Activated naive CD4-positive, alpha-beta T cell treated with anti-CD3 and anti-CD28 coated beads for 36 hours (primary cell): ENCODE results near the gene TM4SF18. TPM values are rescaled to one million over a fixed set of nuclear protein-coding genes. Genes with fewer than 3 reads are reported as not detected.

Source experiments
- CTCF ChIA-PET: fragments of 350-600 bp; sonication (Branson Sonifier 250); formaldehyde crosslinking; loops from one replicate; lab custom pipeline; 2021; ENCODE audit warnings: antibody characterized with exemption; lab: Charles Lee
- DNase-seq: peaks from one replicate; pipeline ENCODE4 v3.0.0-alpha.2; 2020
- H3K27ac Mint-ChIP-seq: one replicate; pipeline ENCODE4 v1.8.0; 2021; ENCODE audit warnings: mild to moderate bottlenecking, mixed read lengths
- H3K27me3 Mint-ChIP-seq: one replicate; pipeline ENCODE4 v1.8.0; 2021; ENCODE audit warnings: low read depth, mixed read lengths
- H3K36me3 Mint-ChIP-seq: one replicate; pipeline ENCODE4 v1.8.0; 2021; ENCODE audit warnings: low read depth, mixed read lengths
- H3K4me1 Mint-ChIP-seq: one replicate; pipeline ENCODE4 v1.8.0; 2021; ENCODE audit warnings: low read depth, mixed read lengths
- H3K4me3 Mint-ChIP-seq: one replicate; pipeline ENCODE4 v1.8.0; 2021; ENCODE audit warnings: mild to moderate bottlenecking, moderate library complexity, mixed read lengths
- H3K9me3 Mint-ChIP-seq: one replicate; pipeline ENCODE4 v1.8.0; 2021; ENCODE audit warnings: mixed read lengths
- intact Hi-C: fragments of 100-400 bp; cut with micrococcal nuclease; formaldehyde crosslinking; loops from one replicate; pipeline ENCODE4 v1.15.1; 2023
- total RNA-seq, 2 experiments: library from RNA; stranded (reverse); gene quantifications; one replicate each; pipeline ENCODE4 v1.2.3, GENCODE V29; 2021

The TM4SF18 gene
- total RNA-seq, 2 experiments from 2014 or later: not detected

GRCh38 chr3:149332227-149332765 lies 1.1 kb downstream of the TM4SF18 start:
- Mint-ChIP-seq H3K4me3 (no peak overlapping the region), H3K9me3 (no peaks in the 10 kb centered on the region), H3K27ac (no peak overlapping the region), H3K4me1 (no peaks in the 10 kb centered on the region), H3K36me3 (no peaks in the 10 kb centered on the region), H3K27me3 (peaks cover 10% of the 10 kb centered on the region)
- intact Hi-C loops: no loop called here
- CTCF ChIA-PET: no interaction called here
- no peak for DNase-seq

DNA sequence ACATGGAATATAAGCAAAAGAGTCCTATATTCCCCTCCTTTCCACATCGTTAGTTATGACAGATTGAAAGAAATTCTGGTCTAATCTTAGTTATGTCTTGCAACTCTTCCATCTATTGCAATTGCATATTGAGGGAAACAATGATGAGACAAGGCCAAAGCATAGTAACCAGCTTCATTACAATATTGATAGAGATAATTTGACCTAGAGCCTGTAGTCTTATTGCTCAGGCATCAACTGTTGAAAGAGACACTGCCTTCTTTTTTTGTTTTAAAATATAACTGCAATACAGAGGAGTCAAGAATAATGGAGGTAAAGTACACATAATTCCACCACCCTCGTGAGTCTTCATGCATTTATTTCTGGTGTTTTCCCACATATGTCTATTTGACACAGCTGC lies 2.0 kb downstream of the TM4SF18 start:
- intact Hi-C loops: no loop called here
- Mint-ChIP-seq H3K9me3 (no peaks in the 10 kb centered on the region), H3K27me3 (peaks cover 10% of the 10 kb centered on the region), H3K36me3 (no peaks in the 10 kb centered on the region), H3K27ac (no peak overlapping the region), H3K4me3 (no peak overlapping the region), H3K4me1 (no peaks in the 10 kb centered on the region)
- no peak for DNase-seq
- CTCF ChIA-PET: no interaction called here

GRCh38 chr3:149330609-149331331 lies 2.7 kb downstream of the TM4SF18 start:
- intact Hi-C loops: no loop called here
- Mint-ChIP-seq H3K4me3 (no peak overlapping the region), H3K27ac (no peak overlapping the region), H3K9me3 (no peaks in the 10 kb centered on the region), H3K4me1 (no peaks in the 10 kb centered on the region), H3K36me3 (no peaks in the 10 kb centered on the region), H3K27me3 (peaks cover 10% of the 10 kb centered on the region)
- CTCF ChIA-PET: interaction anchor here (0.6 kb wide), 1 partner anchor 176 kb away, joined by 4 read pairs; no protein-coding TSS in a partner anchor
- no peak for DNase-seq

DNA sequence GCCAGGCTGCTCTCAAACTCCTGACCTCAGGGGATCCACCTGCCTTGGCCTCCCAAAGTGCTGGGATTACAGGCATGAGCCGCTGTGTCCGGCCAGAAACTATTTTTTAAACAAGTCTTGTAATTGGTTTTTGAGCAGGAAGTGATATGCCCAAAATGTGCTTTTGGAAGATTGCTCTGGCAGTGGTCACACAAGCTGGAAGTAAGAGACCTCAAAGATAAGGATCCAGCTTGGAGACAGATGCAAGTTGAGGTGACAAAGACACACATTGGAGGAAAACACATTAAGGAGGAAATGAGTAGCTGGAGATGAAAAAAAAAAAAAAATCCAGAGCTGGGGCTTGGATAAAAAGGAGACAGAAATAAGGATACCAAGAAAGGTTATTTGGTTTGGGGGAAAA lies 6.3 kb downstream of the TM4SF18 start:
- DNase-seq: no peak
- Mint-ChIP-seq H3K4me3 (no peak overlapping the region), H3K27me3 (peaks cover 12% of the 10 kb centered on the region), H3K36me3 (no peaks in the 10 kb centered on the region), H3K4me1 (no peaks in the 10 kb centered on the region), H3K9me3 (no peaks in the 10 kb centered on the region), H3K27ac (no peak overlapping the region)
- intact Hi-C loops: no loop called here
- CTCF ChIA-PET: no interaction called here

GRCh38 chr3:149325581-149325980 lies 7.9 kb downstream of the TM4SF18 start:
- intact Hi-C loops: no loop called here
- H3K27me3 Mint-ChIP-seq: peaks cover 6% of the 10 kb centered on the region
- no peak overlapping the region for H3K4me3 Mint-ChIP-seq
- CTCF ChIA-PET: interaction anchor here (1.7 kb wide), 1 partner anchor 10 kb away, joined by 5 read pairs; no protein-coding TSS in a partner anchor
- no peak for DNase-seq
- no peaks in the 10 kb centered on the region for H3K4me1 Mint-ChIP-seq
- H3K9me3 Mint-ChIP-seq: no peaks in the 10 kb centered on the region
- H3K27ac Mint-ChIP-seq: no peak overlapping the region
- H3K36me3 Mint-ChIP-seq: no peaks in the 10 kb centered on the region

DNA sequence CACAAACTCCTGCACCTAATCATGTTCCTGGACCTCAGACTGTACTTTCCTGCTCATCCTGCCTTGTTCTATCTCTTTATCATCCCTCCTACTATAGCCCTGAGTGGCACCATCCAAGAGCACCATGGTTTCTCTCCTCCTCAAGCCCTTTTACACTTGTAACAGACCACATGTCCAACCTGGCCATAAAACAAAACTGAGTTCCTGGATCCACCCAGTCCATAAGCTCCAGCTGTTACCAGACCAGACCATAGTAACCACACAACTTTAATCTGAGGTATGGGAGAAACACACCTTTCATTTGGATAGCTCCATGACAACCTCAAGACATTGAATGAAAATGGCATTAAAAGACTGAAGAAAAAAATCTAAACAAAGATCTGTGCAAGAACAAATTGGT lies 9.1 kb downstream of the TM4SF18 start:
- CTCF ChIA-PET: interaction anchor here (1.7 kb wide), 1 partner anchor 9 kb away, joined by 5 read pairs; no protein-coding TSS in a partner anchor
- H3K9me3 Mint-ChIP-seq: no peaks in the 10 kb centered on the region

DNA sequence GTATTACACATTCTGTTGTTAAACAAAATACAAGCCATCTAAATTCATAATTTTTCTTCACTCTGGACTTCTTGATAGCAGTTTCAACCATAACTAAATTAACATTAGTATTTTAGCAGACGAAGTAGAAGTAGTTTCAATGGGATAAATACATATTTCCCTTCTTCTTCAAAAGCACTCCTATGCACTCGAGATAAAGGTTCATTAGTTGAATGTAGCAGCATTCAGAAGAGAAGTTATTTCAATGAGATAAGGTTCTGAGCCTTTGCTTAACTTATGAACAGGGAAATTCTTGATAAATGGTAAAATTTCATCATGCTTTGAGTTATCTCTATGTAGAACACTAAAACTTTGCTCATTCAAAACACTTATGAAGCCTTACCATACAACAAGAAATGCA lies 11.8 kb downstream of the TM4SF18 start:
- H3K4me3 Mint-ChIP-seq: no peak overlapping the region
- intact Hi-C loops: no loop called here
- H3K27me3 Mint-ChIP-seq: peaks cover 9% of the 10 kb centered on the region
- no peaks in the 10 kb centered on the region for H3K36me3 Mint-ChIP-seq
- H3K9me3 Mint-ChIP-seq: no peaks in the 10 kb centered on the region
- no peak for DNase-seq
- no peak overlapping the region for H3K27ac Mint-ChIP-seq
- no peaks in the 10 kb centered on the region for H3K4me1 Mint-ChIP-seq
- CTCF ChIA-PET: no interaction called here

More for the DNA sequence above, 9.1 kb downstream of the TM4SF18 start:
- no peaks in the 10 kb centered on the region for H3K4me1 Mint-ChIP-seq
- no peaks in the 10 kb centered on the region for H3K36me3 Mint-ChIP-seq
- H3K27ac Mint-ChIP-seq: no peak overlapping the region
- peaks cover 6% of the 10 kb centered on the region for H3K27me3 Mint-ChIP-seq
- H3K4me3 Mint-ChIP-seq: no peak overlapping the region
- intact Hi-C loops: no loop called here
- no peak for DNase-seq

DNA sequence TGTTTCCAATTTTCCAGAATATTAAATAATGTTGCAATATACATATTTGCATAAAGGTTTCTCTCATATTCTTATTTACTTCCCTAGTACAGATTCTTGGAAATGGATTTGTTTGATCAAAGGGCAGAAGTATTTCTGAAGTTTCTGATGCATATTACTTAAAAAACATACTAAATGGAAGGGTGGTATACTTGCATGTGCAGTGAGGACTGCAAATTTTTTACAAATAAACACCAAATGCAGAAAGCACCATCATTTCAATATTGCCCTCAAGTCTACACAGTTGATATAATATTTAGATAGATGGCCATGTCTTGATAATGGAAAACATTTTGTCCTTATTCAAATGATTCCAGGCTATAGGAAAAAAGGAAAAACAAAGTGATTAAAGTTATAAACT lies 12.3 kb downstream of the TM4SF18 start:
- H3K4me1 Mint-ChIP-seq: no peaks in the 10 kb centered on the region
- H3K27ac Mint-ChIP-seq: no peak overlapping the region
- H3K4me3 Mint-ChIP-seq: no peak overlapping the region
- intact Hi-C loops: no loop called here
- H3K27me3 Mint-ChIP-seq: peaks cover 9% of the 10 kb centered on the region
- CTCF ChIA-PET: no interaction called here
- DNase-seq: no peak
- H3K9me3 Mint-ChIP-seq: no peaks in the 10 kb centered on the region
- H3K36me3 Mint-ChIP-seq: no peaks in the 10 kb centered on the region

DNA sequence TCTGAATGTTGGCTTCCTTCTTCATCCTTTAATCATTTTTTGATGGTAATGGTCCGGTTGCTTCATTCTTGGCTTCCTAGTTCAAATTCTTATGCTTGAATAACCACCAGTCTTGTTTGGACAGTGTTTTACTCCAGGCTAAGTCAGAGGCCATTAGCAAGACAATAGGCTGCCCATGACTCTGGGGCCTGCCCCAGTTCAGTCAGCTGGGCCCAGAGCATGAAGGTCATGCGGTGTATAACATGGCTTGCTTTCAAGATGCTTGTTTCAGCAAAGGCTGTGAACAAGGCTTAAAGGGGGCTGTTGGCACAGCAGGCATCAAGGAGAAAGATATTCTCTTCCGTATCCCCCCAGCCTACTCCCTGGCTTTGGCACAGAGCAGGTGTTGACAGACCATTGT lies 13.7 kb downstream of the TM4SF18 start:
- intact Hi-C loops: no loop called here
- Mint-ChIP-seq H3K27me3 (peaks cover 12% of the 10 kb centered on the region), H3K27ac (no peak overlapping the region), H3K36me3 (no peaks in the 10 kb centered on the region), H3K9me3 (no peaks in the 10 kb centered on the region), H3K4me3 (no peak overlapping the region), H3K4me1 (no peaks in the 10 kb centered on the region)
- no peak for DNase-seq
- CTCF ChIA-PET: interaction anchor here (1.1 kb wide), 1 partner anchor 45 kb away, joined by 3 read pairs; no protein-coding TSS in a partner anchor

DNA sequence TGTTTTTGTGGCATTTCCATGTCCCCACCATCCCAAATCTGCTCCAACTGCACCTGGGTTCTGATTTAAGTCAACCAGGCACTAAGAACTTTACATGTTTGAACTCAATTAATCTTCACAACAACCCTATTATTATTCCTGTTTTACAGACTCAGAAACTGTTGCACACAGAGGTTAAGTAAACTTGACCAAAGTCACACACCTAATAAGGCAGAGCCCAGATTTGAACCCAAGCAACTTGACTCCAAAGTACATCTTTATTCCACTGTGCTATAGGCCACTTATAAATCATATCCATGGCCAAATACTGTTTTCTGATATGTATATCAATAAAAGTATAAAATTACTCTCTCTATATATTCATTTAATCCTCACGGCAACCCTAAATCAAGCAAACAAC lies 16.4 kb downstream of the TM4SF18 start:
- CTCF ChIA-PET: no interaction called here
- no peaks in the 10 kb centered on the region for H3K4me1 Mint-ChIP-seq
- peaks cover 18% of the 10 kb centered on the region for H3K27me3 Mint-ChIP-seq
- H3K9me3 Mint-ChIP-seq: no peaks in the 10 kb centered on the region
- H3K27ac Mint-ChIP-seq: no peak overlapping the region
- intact Hi-C loops: no loop called here
- no peak for DNase-seq
- H3K36me3 Mint-ChIP-seq: no peaks in the 10 kb centered on the region
- H3K4me3 Mint-ChIP-seq: no peak overlapping the region

GRCh38 chr3:149316437-149316836 lies 17.0 kb downstream of the TM4SF18 start:
- no peaks in the 10 kb centered on the region for H3K4me1 Mint-ChIP-seq
- intact Hi-C loops: no loop called here
- CTCF ChIA-PET: interaction anchor here (0.6 to 1.7 kb wide), 3 partner anchors 8 to 250 kb away, joined by 3 to 5 read pairs (median 3); no protein-coding TSS in a partner anchor
- no peak overlapping the region for H3K27ac Mint-ChIP-seq
- no peak for DNase-seq
- no peaks in the 10 kb centered on the region for H3K36me3 Mint-ChIP-seq
- peaks cover 19% of the 10 kb centered on the region for H3K27me3 Mint-ChIP-seq
- H3K9me3 Mint-ChIP-seq: no peaks in the 10 kb centered on the region
- H3K4me3 Mint-ChIP-seq: no peak overlapping the region

- CTCF ChIA-PET: interaction anchor here (0.7 to 1.7 kb wide), 2 partner anchors 9 to 31 kb away, joined by 3 to 5 read pairs; no protein-coding TSS in a partner anchor
- Mint-ChIP-seq H3K9me3 (no peaks in the 10 kb centered on the region), H3K27ac (no peak overlapping the region), H3K36me3 (no peaks in the 10 kb centered on the region), H3K4me3 (no peak overlapping the region), H3K4me1 (no peaks in the 10 kb centered on the region), H3K27me3 (peaks cover 21% of the 10 kb centered on the region)
- intact Hi-C loops: no loop called here
- no peak for DNase-seq
These were observed 17.7 kb downstream of the TM4SF18 start for GRCh38 chr3:149315694-149316093.
